ENCODE measurements around the gene PGR. TPM values are rescaled to one million over a fixed set of nuclear protein-coding genes. Genes with fewer than 3 reads are reported as not detected.

The PGR gene
- total and polyA plus RNA-seq, 2 experiments from 2014 or later, result not detected

DNA sequence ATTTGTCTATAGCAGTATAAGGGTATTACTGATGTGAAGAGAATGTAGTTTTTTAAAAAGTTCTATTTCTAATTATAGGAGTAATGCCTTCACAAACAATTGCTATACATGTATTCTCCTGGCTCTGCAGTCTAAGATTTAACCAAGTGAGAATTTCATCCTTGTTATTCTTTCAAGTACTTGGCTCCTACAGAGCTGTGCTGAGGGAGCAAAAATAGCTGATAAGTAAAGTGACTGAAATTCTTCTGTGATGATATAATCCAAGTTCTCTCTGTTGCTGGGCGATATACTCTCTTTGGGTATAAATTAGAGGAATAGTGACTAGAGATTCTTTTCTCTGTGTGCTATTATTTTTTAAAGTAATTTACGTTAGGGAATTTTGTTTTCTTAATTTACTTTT is 68.0 kb downstream of the PGR start:
- H2AFZ ChIP-seq, result no peak overlapping the region
- H4K20me1 ChIP-seq (ENCODE audit: insufficient read depth), result no peaks in the 10 kb centered on the region
- H3K4me1 ChIP-seq (ENCODE audit: insufficient read depth), result no peaks in the 10 kb centered on the region
- DNase-seq, result no peak
- no peaks in the 10 kb centered on the region for H3K9me2 ChIP-seq (ENCODE audit: insufficient read depth)
- in situ Hi-C loops (cut with MboI), result no loop called here
- no peaks in the 10 kb centered on the region for H3K79me2 ChIP-seq (ENCODE audit: insufficient read depth)
- no peak overlapping the region for H3K4me3 ChIP-seq
- TF ChIP-seq EZH2phosphoT487 (IDR thresholded peaks at IDR 0.05; ENCODE audit: insufficient read depth, low read depth) (no peak), EZH2 (IDR thresholded peaks at IDR 0.05; ENCODE audit: insufficient read depth, poor library complexity, severe bottlenecking) (no peak)
- H3K27me3 ChIP-seq (replicated peaks; ENCODE audit: insufficient read depth), result no peaks in the 10 kb centered on the region
- no peak overlapping the region for H3K27ac ChIP-seq
- H3K36me3 ChIP-seq (ENCODE audit: low read depth), result no peaks in the 10 kb centered on the region
- no peak overlapping the region for H3K9ac ChIP-seq
- WGBS, 2 experiments (ENCODE audit: low coverage in 1 of 2, low lambda C conversion rate in 2 of 2, missing lambda C conversion rate in 2 of 2), result 67 to 69% methylated on average over 2 of the region's 2 CpGs
- no peak overlapping the region for H3K4me2 ChIP-seq (ENCODE audit: unreplicated experiment)
- no peaks in the 10 kb centered on the region for H3K9me3 ChIP-seq (ENCODE audit: low read depth)
- no peaks in the 10 kb centered on the region for H3F3A ChIP-seq (ENCODE audit: insufficient read depth)

DNA sequence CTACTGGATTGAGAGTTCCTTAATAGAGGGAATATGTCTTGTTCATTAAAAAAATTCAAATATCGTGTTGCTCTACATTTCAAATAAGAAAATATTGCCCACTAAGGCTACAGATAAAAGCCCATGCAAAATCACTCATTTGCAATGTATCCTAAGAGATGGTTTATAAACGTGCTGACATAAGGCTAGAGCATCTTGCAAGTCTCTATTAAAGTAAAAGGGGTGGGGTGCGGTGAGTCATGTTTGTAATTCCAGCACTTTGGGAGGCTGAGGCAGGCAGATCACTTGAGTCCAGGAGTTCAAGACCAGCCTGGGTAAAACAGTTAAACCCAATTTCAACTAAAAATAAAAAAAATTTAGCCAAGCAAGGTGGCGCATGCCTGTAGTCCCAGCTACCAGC is 70.3 kb downstream of the PGR start:
- no peaks in the 10 kb centered on the region for H3K4me1 ChIP-seq (ENCODE audit: insufficient read depth)
- WGBS, 2 experiments (ENCODE audit: low coverage in 1 of 2, low lambda C conversion rate in 2 of 2, missing lambda C conversion rate in 2 of 2), result 57 to 63% methylated on average over 4 of the region's 4 CpGs
- no peak for TF ChIP-seq EZH2 (IDR thresholded peaks at IDR 0.05; ENCODE audit: insufficient read depth, poor library complexity, severe bottlenecking)
- no peak for TF ChIP-seq EZH2phosphoT487 (IDR thresholded peaks at IDR 0.05; ENCODE audit: insufficient read depth, low read depth)
- no peak overlapping the region for H3K9ac ChIP-seq
- H3K79me2 ChIP-seq (ENCODE audit: insufficient read depth), result no peaks in the 10 kb centered on the region
- no peaks in the 10 kb centered on the region for H3K9me2 ChIP-seq (ENCODE audit: insufficient read depth)
- H3K4me2 ChIP-seq (ENCODE audit: unreplicated experiment), result no peak overlapping the region
- no peak overlapping the region for H2AFZ ChIP-seq
- H3K27me3 ChIP-seq (replicated peaks; ENCODE audit: insufficient read depth), result no peaks in the 10 kb centered on the region
- no peaks in the 10 kb centered on the region for H3F3A ChIP-seq (ENCODE audit: insufficient read depth)
- in situ Hi-C loops (cut with MboI), result no loop called here
- H3K9me3 ChIP-seq (ENCODE audit: low read depth), result no peaks in the 10 kb centered on the region
- DNase-seq, result no peak
- no peaks in the 10 kb centered on the region for H3K36me3 ChIP-seq (ENCODE audit: low read depth)
- no peak overlapping the region for H3K4me3 ChIP-seq
- H4K20me1 ChIP-seq (ENCODE audit: insufficient read depth), result no peaks in the 10 kb centered on the region
- no peak overlapping the region for H3K27ac ChIP-seq

DNA sequence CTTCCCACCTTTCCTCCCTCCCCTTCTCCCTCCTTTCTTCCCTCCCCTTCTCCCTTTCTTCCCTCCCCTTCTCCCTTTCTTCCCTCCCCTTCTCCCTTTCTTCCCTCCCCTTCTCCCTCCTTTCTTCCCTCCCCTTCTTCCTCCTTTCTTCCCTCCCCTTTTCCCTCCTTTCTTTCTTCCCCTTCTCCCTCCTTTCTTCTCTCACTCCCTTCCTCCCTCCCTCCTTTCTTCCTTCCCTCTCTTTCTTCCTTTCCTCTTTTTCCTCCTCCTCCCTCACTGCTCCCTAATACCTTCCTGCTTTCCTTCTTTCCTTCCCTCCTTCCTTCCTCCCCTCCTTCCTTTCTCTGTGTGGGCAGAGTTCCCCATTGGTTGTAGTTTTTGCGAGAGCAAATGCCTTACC is 76.1 kb downstream of the PGR start:
- H3K27ac ChIP-seq, result no peak overlapping the region
- H3K4me1 ChIP-seq (ENCODE audit: insufficient read depth), result no peaks in the 10 kb centered on the region
- no peaks in the 10 kb centered on the region for H4K20me1 ChIP-seq (ENCODE audit: insufficient read depth)
- H3K4me3 ChIP-seq, result no peak overlapping the region
- in situ Hi-C loops (cut with MboI), result no loop called here
- no peak overlapping the region for H3K9ac ChIP-seq
- DNase-seq, result no peak
- 0 out of 2 replicates have a peak, but pooled peaks cover 5% of the 10 kb centered on the region for H3K9me2 ChIP-seq (ENCODE audit: insufficient read depth)
- WGBS, 2 experiments (ENCODE audit: low coverage in 1 of 2, low lambda C conversion rate in 2 of 2, missing lambda C conversion rate in 2 of 2), result 82 to 91% methylated on average over 1 of the region's 1 CpG
- H2AFZ ChIP-seq, result no peak overlapping the region
- H3F3A ChIP-seq (ENCODE audit: insufficient read depth), result no peaks in the 10 kb centered on the region
- H3K27me3 ChIP-seq (replicated peaks; ENCODE audit: insufficient read depth), result no peaks in the 10 kb centered on the region
- no peak for TF ChIP-seq EZH2 (IDR thresholded peaks at IDR 0.05; ENCODE audit: insufficient read depth, poor library complexity, severe bottlenecking)
- no peaks in the 10 kb centered on the region for H3K36me3 ChIP-seq (ENCODE audit: low read depth)
- H3K79me2 ChIP-seq (ENCODE audit: insufficient read depth), result no peaks in the 10 kb centered on the region
- no peaks in the 10 kb centered on the region for H3K9me3 ChIP-seq (ENCODE audit: low read depth)
- H3K4me2 ChIP-seq (ENCODE audit: unreplicated experiment), result no peak overlapping the region

DNA sequence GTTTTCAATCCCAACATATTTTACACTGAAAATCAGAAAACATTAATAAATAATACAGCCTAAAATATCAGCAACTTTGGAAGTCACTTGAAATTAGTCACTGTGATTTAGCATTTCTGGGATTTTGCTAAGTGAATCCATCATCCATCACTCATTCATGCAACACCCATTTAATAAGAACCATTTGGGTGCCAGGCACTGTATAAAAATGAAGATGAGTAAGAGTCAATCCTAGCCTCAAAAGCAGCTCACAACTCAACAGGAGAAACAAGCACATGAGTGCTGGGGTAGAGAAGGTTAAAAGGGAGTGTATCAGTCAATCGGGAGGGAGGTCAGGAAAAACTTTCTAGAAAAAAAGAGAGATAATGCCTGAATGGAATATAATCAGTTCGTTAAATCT is 77.9 kb downstream of the PGR start:
- no peak for DNase-seq
- in situ Hi-C loops (cut with MboI), result no loop called here
- no peak overlapping the region for H3K9ac ChIP-seq
- H3K36me3 ChIP-seq (ENCODE audit: low read depth), result no peaks in the 10 kb centered on the region
- H3K4me1 ChIP-seq (ENCODE audit: insufficient read depth), result no peaks in the 10 kb centered on the region
- TF ChIP-seq EZH2phosphoT487 (IDR thresholded peaks at IDR 0.05; ENCODE audit: insufficient read depth, low read depth) (no peak), EZH2 (IDR thresholded peaks at IDR 0.05; ENCODE audit: insufficient read depth, poor library complexity, severe bottlenecking) (no peak)
- H2AFZ ChIP-seq, result no peak overlapping the region
- H3K4me3 ChIP-seq, result no peak overlapping the region
- H4K20me1 ChIP-seq (ENCODE audit: insufficient read depth), result no peaks in the 10 kb centered on the region
- 53 to 73% methylated on average over 2 of the region's 2 CpGs for WGBS, 2 experiments (ENCODE audit: low coverage in 1 of 2, low lambda C conversion rate in 2 of 2, missing lambda C conversion rate in 2 of 2)
- H3K79me2 ChIP-seq (ENCODE audit: insufficient read depth), result no peaks in the 10 kb centered on the region
- H3K27me3 ChIP-seq (replicated peaks; ENCODE audit: insufficient read depth), result no peaks in the 10 kb centered on the region
- no peak overlapping the region for H3K27ac ChIP-seq
- no peaks in the 10 kb centered on the region for H3K9me3 ChIP-seq (ENCODE audit: low read depth)
- 0 out of 2 replicates have a peak, but pooled peaks cover 5% of the 10 kb centered on the region for H3K9me2 ChIP-seq (ENCODE audit: insufficient read depth)
- H3F3A ChIP-seq (ENCODE audit: insufficient read depth), result no peaks in the 10 kb centered on the region
- no peak overlapping the region for H3K4me2 ChIP-seq (ENCODE audit: unreplicated experiment)

DNA sequence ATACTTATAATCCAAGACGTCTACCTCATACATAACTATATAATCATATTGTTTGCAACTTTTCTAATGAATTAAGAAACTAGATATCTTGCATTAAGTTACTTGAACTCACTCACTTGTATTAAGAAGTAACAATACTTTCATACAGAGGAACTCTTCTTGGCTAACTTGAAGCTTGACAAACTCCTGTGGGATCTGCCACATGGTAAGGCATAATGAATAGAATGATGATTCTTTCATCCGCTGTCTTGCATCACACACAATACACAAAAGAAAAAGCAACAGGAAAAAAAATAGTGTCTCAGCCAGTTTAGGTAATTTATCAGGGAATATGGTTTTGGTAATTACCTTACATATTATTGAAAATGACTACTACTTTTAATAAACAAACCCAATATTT is 79.8 kb downstream of the PGR start:
- 56 to 62% methylated on average over 2 of the region's 2 CpGs for WGBS, 2 experiments (ENCODE audit: low coverage in 1 of 2, low lambda C conversion rate in 2 of 2, missing lambda C conversion rate in 2 of 2)
- Histone ChIP-seq H4K20me1 (ENCODE audit: insufficient read depth) (no peaks in the 10 kb centered on the region), H3K4me3 (no peak overlapping the region), H3K9ac (no peak overlapping the region), H3K4me1 (ENCODE audit: insufficient read depth) (no peaks in the 10 kb centered on the region), H3K9me3 (ENCODE audit: low read depth) (no peaks in the 10 kb centered on the region), H3K9me2 (ENCODE audit: insufficient read depth) (0 out of 2 replicates have a peak, but pooled peaks cover 5% of the 10 kb centered on the region), H3K27me3 (replicated peaks; ENCODE audit: insufficient read depth) (no peaks in the 10 kb centered on the region), H3K27ac (no peak overlapping the region), H3K4me2 (ENCODE audit: unreplicated experiment) (no peak overlapping the region), H3K79me2 (ENCODE audit: insufficient read depth) (no peaks in the 10 kb centered on the region), H3F3A (ENCODE audit: insufficient read depth) (no peaks in the 10 kb centered on the region), H3K36me3 (ENCODE audit: low read depth) (no peaks in the 10 kb centered on the region), H2AFZ (no peak overlapping the region)
- TF ChIP-seq EZH2 (IDR thresholded peaks at IDR 0.05; ENCODE audit: insufficient read depth, poor library complexity, severe bottlenecking), result no peak
- TF ChIP-seq EZH2phosphoT487 (IDR thresholded peaks at IDR 0.05; ENCODE audit: insufficient read depth, low read depth), result no peak
- no peak for DNase-seq
- in situ Hi-C loops (cut with MboI), result no loop called here
